Heart right ventricle (tissue), 16 donors: ENCODE results near the gene ARHGEF10L. TPM values are rescaled to one million over a fixed set of nuclear protein-coding genes. Genes with fewer than 3 reads are reported as not detected.
"Not testable (repeated sequence)": the region's sequence is repeated elsewhere in the genome, so short reads cannot be mapped to it uniquely, and the experiment has no call there.

ENCODE experiments used
- ATAC-seq, 8 donors: fragments of 200-7000 bp; cut with Tn5 transposase; one replicate each; pipeline ENCODE4 v1.9.1; 2020; ENCODE audit warnings: mild to moderate bottlenecking in 8 of 8, moderate library complexity in 8 of 8, moderate number of reproducible peaks in 1 of 8
- DNase-seq, 2 donors: peaks; one replicate each; pipeline ENCODE4 v3.0.0-alpha.2; 2020
- H3K27ac ChIP-seq, 10 donors: fragments of 200-600 bp; sonication (generic) in 2 of 10; one replicate each; pipeline versions ENCODE4 v1.5.0 to v1.8.0; 2020 to 2022; ENCODE audit warnings: mild to moderate bottlenecking in 3 of 10
- H3K27me3 ChIP-seq, 7 donors: fragments of 200-600 bp; one replicate each; pipeline ENCODE4 v1.8.0; 2021 to 2022; ENCODE audit warnings: mild to moderate bottlenecking in 2 of 7
- H3K36me3 ChIP-seq, 9 donors: fragments of 200-600 bp; sonication (generic) in 1 of 9; one replicate each; pipeline versions ENCODE4 v1.5.0 to v1.8.0; 2020 to 2022; ENCODE audit warnings: mild to moderate bottlenecking in 2 of 9
- H3K4me1 ChIP-seq, 9 donors: fragments of 200-600 bp; sonication (generic) in 1 of 9; one replicate each; pipeline versions ENCODE4 v1.5.0 to v1.8.0; 2020 to 2022; ENCODE audit warnings: mild to moderate bottlenecking in 4 of 9
- H3K4me3 ChIP-seq, 10 donors: fragments of 200-600 bp; sonication (generic) in 2 of 10; one replicate each; pipeline versions ENCODE4 v1.5.0 to v1.8.0; 2020 to 2022; ENCODE audit warnings: mild to moderate bottlenecking in 7 of 10, moderate library complexity in 2 of 10
- H3K9me3 ChIP-seq, 11 donors: fragments of 200-600 bp in 10 of 11; sonication (generic) in 2 of 11; one replicate each; pipeline versions ENCODE4 v1.5.0 to v1.8.0; 2013 to 2022; ENCODE audit warnings: mild to moderate bottlenecking in 2 of 11, control low read depth in 1 of 11, moderate library complexity in 1 of 11
- CTCF ChIP-seq, 9 donors: fragments of 200-600 bp; sonication (generic) in 2 of 9; IDR thresholded peaks; one replicate each; pipeline versions ENCODE4 v1.5.0 to v1.8.0; 2021 to 2022; ENCODE audit warnings: antibody characterized with exemption in 9 of 9, mild to moderate bottlenecking in 5 of 9, moderate library complexity in 1 of 9
- WGBS, 2 donors: extraction: QIAGEN DNeasy Blood & Tissue Kit; methylation state at CpG; one replicate each; pipeline ENCODE4 v1.1.7; 2013; ENCODE audit warnings: inconsistent platforms in 1 of 2; 5-methylcytosine and 5-hydroxymethylcytosine counted together
- intact Hi-C, 10 donors: fragments of 100-400 bp; cut with DNase I; formaldehyde crosslinking; loops; one replicate each; pipeline versions ENCODE4 v1.11.1 to v1.14.2; 2022
- polyA plus RNA-seq, 2 donors: library from polyadenylated mRNA; stranded (reverse); fragments of 200-250 nt; gene quantifications; one replicate each; pipeline ENCODE4 v1.2.3, GENCODE V29; 2013
- total RNA-seq, 10 donors: library from RNA; stranded (reverse); fragmentation: NEBNext Ultra II Directional in 3 of 10; extraction: Animal tissue kit (Norgen Biotek cat#: 25700) in 3 of 10; gene quantifications; one replicate each; pipeline versions ENCODE4 v1.2.1 to v1.2.4, GENCODE V29; 2021 to 2023
- donor health status: Arrhythmogenic right ventricular cardiomyopathy.
- donor health status: ischemic (EF 13 %, LVEDD 7.1; RV severe dilation, severe dysfunction).
- donor health status: healthy with polysubstance abuse.
- donor health status: DM: no; HTN: yes; CAD: no.
- donor health status: DM: no; HTN: no; CAD: no.
- donor health status: ischemic (EF 25% LVEDD 6.9; RV normal size, moderate dysfunction).
- donor health status: ischemic (EF 25% LVEDD 5.7; RV mildly dilated, moderate dysfunction).
- donor health status: healthy.
- donor health status: DM: yes; HTN: yes; CAD: no.
- donor health status: Ischemic cardiomyopathy.
- donor health status: ischemic (EF 35%, LVEDD 5.7; RV mildly dilated, moderate dysfunction).
- donor health status: nonischemic (EF 11% LVEDD 7.7; RV severe dilation, severe dysfunction).
- donor health status: DM: yes; HTN: yes; CAD: no.
- donor health status: PGD.
- donor health status: ischemic (EF 29% LVEDD 5.4; RV normal size, mild dysfunction).
- donor health status: nonischemic (EF 23%, LVEDD 6.1; RV moderate dilation, normal function).

The ARHGEF10L gene
- total and polyA plus RNA-seq, 12 donors, result 45.4 to 68.4 (median 50.6) TPM

GRCh38 chr1:17743925-17744324, 204.4 kb downstream of the ARHGEF10L start:
- no peaks in the 10 kb centered on the region for H3K9me3 ChIP-seq
- no peak overlapping the region for H3K27ac ChIP-seq
- DNase-seq (no peak), ATAC-seq (no peak)
- peaks cover 0 to 14% (median 0%) of the 10 kb centered on the region in 9 donors for H3K4me1 ChIP-seq
- WGBS, 2 donors, result 89 to 98% methylated on average over 3 of the region's 3 CpGs
- H3K36me3 ChIP-seq, result no peaks in the 10 kb centered on the region
- intact Hi-C loops, result no loop called here
- H3K4me3 ChIP-seq, result no peak overlapping the region
- peaks cover 0 to 67% (median 20%) of the 10 kb centered on the region in 7 donors for H3K27me3 ChIP-seq
- peak in 1 of 9 donors; percentile 3 for TF ChIP-seq CTCF (IDR thresholded peaks at IDR 0.05)

DNA sequence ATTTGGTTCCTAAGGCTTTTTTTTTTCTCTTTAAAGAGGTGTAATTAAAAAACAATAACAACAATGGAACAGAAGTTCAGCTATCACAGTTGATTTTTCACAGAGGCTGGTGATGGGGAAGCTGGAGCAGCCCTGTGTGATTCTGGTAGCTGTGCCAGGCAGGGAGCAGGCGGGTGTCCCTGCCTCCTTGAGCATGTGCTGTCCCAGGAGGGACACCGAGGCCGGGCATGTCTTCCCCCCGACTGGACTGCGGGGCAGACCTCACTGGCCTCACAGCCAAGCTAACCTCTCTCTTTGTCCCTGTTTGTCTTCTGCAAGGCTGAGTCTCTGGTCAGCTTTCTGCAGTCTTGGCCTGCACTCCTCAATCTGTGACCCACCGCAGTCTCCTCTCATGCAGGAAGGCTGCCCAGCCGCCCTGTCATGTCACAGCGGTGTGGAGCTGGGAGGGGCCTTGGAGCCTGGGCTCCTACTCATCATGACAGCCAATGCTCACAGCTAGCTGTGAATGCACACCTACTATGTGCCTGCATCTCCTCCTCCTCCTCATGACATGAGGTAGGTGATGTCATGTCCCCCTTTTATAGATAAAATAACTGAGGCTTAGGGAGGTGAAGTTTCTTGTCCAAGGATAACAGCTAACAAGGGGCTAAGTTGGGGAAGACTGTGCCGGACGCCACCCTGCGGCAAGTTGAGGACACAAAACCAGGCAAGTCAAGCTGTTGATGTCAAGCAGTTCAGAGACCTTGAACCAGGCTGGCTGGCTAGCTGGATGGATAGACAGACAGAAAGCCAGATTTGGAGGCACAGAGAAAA, 205.4 kb downstream of the ARHGEF10L start:
- Histone ChIP-seq H3K27me3 (peaks cover 0 to 59% (median 16%) of the 10 kb centered on the region in 7 donors), H3K4me3 (no peak overlapping the region), H3K27ac (no peak overlapping the region), H3K36me3 (no peaks in the 10 kb centered on the region), H3K4me1 (peaks cover 0 to 14% (median 0%) of the 10 kb centered on the region in 9 donors), H3K9me3 (no peaks in the 10 kb centered on the region)
- intact Hi-C loops, result no loop called here
- no peak for ATAC-seq
- no peak for DNase-seq
- WGBS, 2 donors, result 82 to 86% methylated on average over 11 of the region's 11 CpGs
- no peak for TF ChIP-seq CTCF (IDR thresholded peaks at IDR 0.05)

GRCh38 chr1:17745479-17745955, 206.0 kb downstream of the ARHGEF10L start:
- Histone ChIP-seq H3K9me3 (no peaks in the 10 kb centered on the region), H3K27me3 (peaks cover 0 to 53% (median 9%) of the 10 kb centered on the region in 7 donors), H3K36me3 (no peaks in the 10 kb centered on the region), H3K4me1 (peaks cover 0 to 14% (median 0%) of the 10 kb centered on the region in 9 donors), H3K27ac (no peak overlapping the region), H3K4me3 (no peak overlapping the region)
- intact Hi-C loops, result no loop called here
- no peak for ATAC-seq
- DNase-seq, result no peak
- WGBS, 2 donors, result 94% methylated on average over 3 of the region's 3 CpGs
- TF ChIP-seq CTCF (IDR thresholded peaks at IDR 0.05), result no peak

DNA sequence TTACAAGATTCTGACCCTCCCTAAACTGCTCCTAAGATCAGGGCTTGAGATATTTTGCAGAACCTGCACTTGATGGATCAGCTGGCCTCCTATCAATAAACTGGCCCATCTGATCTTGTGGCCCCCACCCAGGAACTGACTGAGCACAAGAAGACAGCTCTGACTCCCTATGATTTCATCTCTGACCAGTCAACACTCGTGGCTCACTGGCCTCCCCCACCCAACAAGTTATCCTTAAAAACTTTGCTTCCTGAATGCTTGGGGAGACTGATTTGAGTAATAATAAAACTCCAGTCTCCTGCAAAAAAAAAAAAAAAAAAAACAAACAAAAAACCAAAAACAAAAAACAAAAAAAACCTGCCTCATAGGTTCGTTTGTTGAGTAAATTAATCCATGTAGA, 206.8 kb downstream of the ARHGEF10L start:
- intact Hi-C loops, H3K27ac ChIP-seq, H3K4me3 ChIP-seq, DNase-seq, H3K9me3 ChIP-seq, ATAC-seq, H3K36me3 ChIP-seq: not testable (repeated sequence)
- Histone ChIP-seq H3K4me1 (peaks cover 0 to 14% (median 0%) of the 10 kb centered on the region in 9 donors), H3K27me3 (peaks cover 0 to 45% (median 4%) of the 10 kb centered on the region in 7 donors)
- 70 to 81% methylated on average over 2 of the region's 2 CpGs for WGBS, 2 donors

DNA sequence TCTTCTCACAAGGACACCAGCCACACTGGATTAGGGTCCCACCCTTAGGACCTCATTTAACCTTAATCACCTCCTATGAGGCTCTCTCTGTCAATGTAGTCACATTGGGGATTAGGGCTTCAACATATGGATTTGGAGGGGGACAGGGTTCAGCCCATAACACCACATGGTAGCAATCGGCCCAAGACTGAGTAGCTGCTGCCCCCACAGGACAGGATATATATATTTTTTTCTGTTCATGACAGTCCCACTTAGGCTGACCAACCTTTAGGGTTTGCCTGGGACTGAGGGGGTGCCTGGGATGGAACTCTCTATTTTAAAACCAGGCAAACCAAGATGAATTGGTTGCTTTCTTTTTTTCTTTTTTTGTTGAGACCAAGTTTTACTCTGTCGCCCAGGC, 207.4 kb downstream of the ARHGEF10L start:
- H3K4me1 ChIP-seq, result peaks cover 0 to 14% (median 0%) of the 10 kb centered on the region in 9 donors
- no peaks in the 10 kb centered on the region for H3K9me3 ChIP-seq
- intact Hi-C loops, result no loop called here
- DNase-seq (no peak), ATAC-seq (no peak)
- no peak for TF ChIP-seq CTCF (IDR thresholded peaks at IDR 0.05)
- peaks cover 0 to 39% (median 0%) of the 10 kb centered on the region in 7 donors for H3K27me3 ChIP-seq
- no peak overlapping the region for H3K4me3 ChIP-seq
- H3K36me3 ChIP-seq, result no peaks in the 10 kb centered on the region
- no peak overlapping the region for H3K27ac ChIP-seq
- WGBS, 2 donors, result 75 to 78% methylated on average over 2 of the region's 2 CpGs
